GM21515 (cell line): Measurements from ENCODE around the gene TCERG1L.
"Not testable (repeated sequence)": the region's sequence is repeated elsewhere in the genome, so short reads cannot be mapped to it uniquely, and the experiment has no call there.

Experiments
- ATAC-seq: cut with Tn5 transposase; IDR thresholded peaks from one replicate; pipeline ENCODE4 v1.9.1; 2021; ENCODE audit not compliant: unreplicated experiment

The TCERG1L gene

DNA sequence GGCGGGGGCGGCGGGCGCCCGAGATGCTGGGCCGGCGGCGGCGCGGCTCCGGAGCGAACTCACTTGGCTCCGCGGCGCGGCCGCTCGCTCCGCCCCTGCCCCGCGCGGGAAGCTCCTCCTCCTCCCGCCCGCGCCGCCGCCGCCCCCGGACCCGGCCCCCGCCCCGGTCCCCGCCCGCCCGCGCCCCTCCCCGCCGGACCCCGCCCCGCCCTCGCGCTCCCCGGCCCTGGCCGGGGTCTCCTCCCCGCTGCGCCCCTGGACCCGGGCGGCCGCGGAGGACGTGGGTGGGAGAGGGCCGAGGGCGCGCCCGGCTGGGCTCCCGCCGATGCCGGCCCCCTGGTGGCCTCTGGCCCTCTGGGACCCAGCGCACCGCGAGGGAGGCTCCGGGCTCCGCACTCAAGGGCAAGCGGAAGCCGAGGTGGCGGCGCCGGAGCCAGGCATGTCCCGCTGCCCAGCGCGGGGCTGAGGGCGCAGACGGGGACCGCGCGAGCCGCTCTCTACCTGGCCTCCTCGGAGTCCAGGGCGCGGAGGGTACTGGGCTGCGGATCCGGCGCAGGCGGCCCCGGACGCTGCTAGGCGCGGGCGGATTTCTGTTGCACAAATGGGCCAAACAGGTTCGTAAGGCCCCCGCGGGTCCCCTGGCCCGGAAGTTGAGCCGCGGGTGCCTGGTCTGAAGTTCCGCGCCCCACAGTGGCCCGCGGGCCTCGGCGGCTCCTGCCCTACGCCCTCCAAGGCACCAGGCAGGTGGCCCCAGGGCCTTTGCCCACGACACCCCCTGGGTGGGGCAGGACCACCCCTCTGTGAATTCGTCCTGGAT lies at the start of gene TCERG1L:
Gene TCERG1L (minus strand): TSS at position 61 of the 817 bp plus-strand sequence. CDS start 86 bp downstream, outside the sequence.
- ATAC-seq = no peak

DNA sequence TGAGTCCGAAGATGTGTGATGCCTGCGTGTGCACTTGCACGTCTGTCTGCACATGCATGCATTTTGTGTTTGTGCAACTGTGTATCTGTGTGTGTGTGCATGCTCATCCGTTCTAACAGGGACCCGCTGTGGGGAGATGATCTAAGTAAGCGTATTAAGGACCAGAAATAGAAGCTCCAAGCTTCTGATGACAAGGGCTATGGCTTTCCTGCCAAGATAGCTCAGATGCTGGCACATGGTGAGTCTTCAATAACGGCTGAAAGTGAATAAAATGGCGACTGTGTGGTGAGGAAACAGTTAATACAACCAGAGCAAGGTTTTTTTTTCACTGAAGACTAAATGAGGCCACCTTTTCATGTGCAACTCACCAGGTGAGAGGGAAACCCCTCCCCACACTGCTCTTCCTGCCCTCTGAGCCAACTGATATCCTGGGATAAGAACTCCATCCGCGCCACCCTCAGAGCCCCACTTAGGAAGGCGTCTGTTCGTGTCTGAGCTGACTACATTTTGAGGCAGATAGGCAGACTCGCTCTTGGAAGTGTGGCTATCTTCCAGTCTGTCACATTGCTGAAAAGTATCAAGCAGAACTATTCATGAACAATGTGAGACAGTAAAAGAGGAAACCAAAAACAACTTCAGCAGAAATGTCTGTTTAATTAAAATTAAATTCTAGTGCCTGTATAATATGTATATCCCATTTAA lies 47.4 kb upstream of the TCERG1L start:
- ATAC-seq = no peak

- no peak for ATAC-seq
Observed at GRCh38 chr10:131356442-131356841, 44.9 kb upstream of the TCERG1L start.

- ATAC-seq = no peak
Observed at GRCh38 chr10:131355881-131356280, 44.4 kb upstream of the TCERG1L start.

GRCh38 chr10:131355056-131355455 lies 43.5 kb upstream of the TCERG1L start:
- no peak for ATAC-seq

GRCh38 chr10:131354380-131354779 lies 42.9 kb upstream of the TCERG1L start:
- ATAC-seq = no peak

DNA sequence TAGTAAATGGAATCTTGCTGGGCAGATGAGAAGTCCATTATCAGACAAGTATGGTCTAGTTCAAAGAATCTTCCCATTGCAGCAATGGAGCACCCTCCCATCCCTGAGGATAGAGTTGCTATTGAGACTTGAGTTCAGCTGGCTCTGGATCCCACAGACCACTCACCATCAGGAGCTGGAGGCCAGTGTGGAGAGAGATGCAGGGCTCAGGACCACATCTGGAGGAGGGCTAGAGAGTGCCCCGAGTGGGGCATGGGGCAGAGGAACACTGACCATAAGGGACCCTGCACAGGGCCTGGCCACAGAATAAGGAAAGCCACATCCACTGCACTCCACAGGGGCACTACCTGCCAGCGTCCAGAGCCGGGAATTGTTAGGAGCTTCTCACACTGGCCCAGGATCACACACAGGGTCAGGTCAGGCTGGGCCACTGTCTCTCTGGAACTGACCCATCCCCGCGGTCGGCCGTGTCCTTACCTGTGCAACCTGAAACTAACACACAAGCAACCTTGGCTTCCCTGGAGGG lies 41.3 kb upstream of the TCERG1L start:
- ATAC-seq = no peak

DNA sequence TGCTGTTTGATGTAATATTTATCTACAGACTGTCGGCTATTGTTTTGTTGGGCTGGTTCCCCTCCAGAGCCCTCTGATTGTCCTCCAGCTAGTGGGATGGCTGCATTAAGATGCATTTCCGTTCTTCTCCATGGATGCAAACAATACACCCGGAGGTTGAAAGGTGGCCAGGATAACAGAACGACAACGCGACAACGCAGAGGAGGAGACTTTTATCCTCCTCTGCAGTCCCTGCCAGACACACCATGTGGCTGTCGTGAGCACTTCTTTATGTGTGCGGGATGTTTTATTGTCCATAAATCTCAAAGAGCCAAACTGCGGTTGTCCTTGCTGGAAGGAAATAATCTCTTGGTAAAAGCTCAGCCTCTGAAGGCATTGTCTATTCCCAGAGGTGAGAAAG lies 39.1 kb upstream of the TCERG1L start:
- ATAC-seq = no peak

DNA sequence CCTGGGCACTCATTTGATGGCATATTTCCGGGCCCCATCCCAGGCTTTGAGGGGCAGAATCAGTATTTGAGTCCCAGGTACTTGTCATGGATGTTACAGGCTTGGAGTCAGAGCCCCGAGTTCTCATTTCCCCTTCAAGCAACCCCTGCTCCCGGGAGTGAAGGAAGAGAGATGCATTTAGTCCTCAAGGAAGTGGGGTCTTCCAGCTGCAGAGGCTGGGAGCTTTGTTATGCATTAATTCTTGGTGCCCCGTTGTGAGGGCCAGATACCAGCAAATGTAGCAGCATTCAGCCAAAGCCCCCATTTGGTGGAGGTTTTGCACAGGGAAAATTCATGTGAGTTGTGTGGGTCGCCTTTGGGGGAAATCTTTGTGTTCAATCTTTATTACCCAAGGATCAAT lies 38.7 kb upstream of the TCERG1L start:
- ATAC-seq = no peak

- ATAC-seq = no peak
Observed at GRCh38 chr10:131346456-131346855, 34.9 kb upstream of the TCERG1L start.

DNA sequence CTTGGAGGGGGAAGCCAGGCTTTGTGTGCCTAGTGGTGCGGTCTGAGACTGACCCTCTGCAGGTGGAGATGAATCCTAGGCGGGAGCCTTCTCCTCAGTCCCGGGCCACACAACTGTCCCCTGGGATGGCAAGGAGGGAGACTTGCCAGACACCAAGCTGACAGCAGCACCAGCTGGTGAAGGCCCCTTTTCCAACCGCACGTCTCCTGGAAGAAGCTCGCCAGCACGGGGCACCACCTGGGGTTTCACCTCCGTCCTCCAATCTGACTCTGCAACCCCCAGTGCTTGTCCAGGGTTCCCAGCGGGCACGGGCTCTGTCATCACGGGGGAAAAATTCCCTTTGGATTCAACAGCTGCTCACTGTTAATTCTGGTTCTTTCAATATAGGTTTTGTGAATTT lies 34.2 kb upstream of the TCERG1L start:
- ATAC-seq = no peak

- no peak for ATAC-seq
Observed at GRCh38 chr10:131344747-131345146, 33.2 kb upstream of the TCERG1L start.

DNA sequence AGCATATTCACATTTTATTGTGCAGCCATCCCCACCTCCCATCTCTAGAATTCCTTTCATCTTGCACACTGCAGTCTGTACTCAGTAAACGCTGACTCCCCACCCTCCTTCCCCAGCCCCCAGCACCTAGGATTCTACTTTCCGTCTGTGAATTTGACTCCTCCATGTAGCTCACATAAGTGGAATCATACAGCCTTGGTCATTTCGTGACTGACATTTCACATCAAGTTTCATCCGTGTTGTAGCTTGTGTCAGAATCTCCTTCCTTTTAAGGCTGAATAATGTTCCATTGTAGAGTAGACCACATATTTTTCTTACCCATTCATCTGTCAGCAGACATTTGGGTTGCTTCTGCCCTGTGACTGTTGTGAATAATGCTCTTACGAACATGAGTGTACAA lies 26.2 kb upstream of the TCERG1L start:
- ATAC-seq = no peak

DNA sequence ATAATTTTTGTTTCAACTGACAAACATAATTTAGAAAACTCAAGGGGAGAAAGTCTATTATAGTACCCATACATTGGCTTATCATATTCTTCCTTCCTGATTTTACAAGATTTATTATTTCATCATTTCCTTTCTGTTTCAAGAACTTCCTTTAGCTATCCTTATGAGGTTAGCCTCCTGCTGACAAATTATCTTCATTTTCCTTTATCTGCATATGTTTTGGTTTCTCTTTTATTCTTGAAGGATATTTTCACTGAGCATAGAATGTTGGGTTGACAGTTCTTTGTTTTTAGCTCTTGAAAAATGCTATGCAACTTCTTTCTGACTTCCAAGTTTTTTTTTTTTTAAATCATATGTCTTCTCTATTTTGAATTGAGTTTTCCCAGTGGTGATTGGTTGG lies 21.3 kb upstream of the TCERG1L start:
- no peak for ATAC-seq

GRCh38 chr10:131323880-131324279 lies 12.4 kb upstream of the TCERG1L start:
- ATAC-seq = no peak

DNA sequence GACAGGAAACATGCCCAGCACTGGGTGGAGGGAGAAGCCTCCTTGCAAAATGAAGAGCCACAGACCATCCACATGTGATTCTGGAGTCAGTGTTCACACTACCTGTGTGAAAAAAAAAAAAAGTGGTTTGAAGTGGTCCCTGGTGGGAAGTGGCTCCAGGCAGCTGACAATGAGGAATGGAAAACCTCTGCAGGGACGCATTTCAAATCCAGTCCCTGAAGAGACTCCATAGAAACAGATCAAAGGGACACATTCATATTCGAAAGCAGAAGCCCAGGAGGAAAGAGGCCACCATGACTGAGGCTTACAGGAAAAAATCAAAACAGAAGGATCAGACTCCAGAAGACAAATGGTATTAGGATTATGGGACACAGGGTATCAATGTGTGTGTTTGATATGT lies 11.5 kb upstream of the TCERG1L start:
- ATAC-seq = no peak

- not testable (repeated sequence) for ATAC-seq
Observed at GRCh38 chr10:131322575-131322974, 11.1 kb upstream of the TCERG1L start.

GRCh38 chr10:131320860-131321604 lies 9.5 kb upstream of the TCERG1L start:
- ATAC-seq = no peak

GRCh38 chr10:131318814-131319213 lies 7.3 kb upstream of the TCERG1L start:
- no peak for ATAC-seq

DNA sequence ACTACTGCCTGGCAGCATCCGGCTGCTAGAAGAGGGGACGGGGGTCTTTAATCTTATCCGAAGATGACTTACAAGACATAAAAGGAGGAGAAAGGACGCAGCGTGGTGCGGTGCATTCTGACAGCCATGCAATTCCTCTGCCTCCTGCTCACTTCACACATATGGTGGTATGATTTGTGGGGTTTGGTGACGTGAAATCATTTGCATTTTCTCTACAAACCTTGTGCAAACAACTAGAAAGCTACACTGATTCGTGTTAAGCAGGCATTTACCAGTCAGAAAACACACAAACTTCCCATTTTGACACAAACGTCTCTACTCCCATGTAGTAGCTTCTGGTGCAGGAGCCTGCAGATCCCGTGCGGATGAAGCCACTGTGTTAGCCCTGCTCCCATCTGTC lies 6.8 kb upstream of the TCERG1L start:
- no peak for ATAC-seq

DNA sequence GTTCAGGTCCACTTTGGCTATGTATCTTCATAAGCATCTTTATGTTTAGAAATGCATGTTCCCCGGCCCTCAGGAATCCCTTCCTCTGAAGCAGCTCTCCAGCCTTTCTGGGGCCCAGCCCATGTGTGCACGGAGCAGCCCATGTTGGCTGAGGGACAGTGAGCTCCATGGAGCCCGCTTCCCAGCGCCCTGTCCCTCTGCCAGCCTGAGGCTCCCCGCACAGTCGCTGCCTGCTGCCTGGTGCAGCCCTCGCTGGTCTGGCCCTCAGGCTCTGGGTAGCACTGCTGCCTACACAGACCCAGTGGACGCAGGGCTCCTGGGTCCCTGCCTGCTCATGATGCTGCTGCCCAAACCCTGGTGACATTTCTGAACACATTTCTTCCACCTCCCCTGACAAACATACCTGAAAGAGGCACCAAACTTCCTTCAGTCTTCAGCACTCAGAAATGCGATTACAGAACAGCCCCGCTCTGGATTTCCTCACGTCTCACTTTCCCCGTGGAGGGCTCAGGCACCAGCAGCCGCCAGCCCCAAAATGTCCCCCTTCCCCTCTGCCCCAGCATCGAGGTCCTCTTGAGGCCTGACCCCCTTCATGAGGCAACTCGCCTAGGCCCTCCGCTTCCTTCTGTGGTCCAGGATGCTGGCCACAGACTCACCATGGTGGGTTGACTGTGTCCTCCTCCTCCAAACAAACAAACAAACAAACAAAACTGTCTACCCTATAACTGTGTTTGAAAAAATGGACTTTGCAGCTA lies 5.0 kb upstream of the TCERG1L start:
- no peak for ATAC-seq
